Stomach (tissue), 4 donors: Measurements from ENCODE around the gene C2orf76.

Source experiments
- EP300 ChIP-seq: sonication (generic); formaldehyde crosslinking; IDR thresholded peaks from one replicate; pipeline ENCODE4 v1.6.1; 2017; ENCODE audit warnings: antibody characterized with exemption
- POLR2A ChIP-seq, 4 donors: fragments of 450-650 bp; IDR thresholded peaks; one replicate each; pipeline ENCODE4 v1.6.1; 2016; ENCODE audit warnings: antibody characterized with exemption in 4 of 4, control low read depth in 2 of 4, mild to moderate bottlenecking in 1 of 4, moderate library complexity in 1 of 4
- POLR2AphosphoS5 ChIP-seq, 3 donors: sonication (generic); formaldehyde crosslinking; IDR thresholded peaks; one replicate each; pipeline ENCODE4 v1.6.1; 2016; ENCODE audit warnings: antibody characterized with exemption in 3 of 3
- TF ChIP-seq, protein P1 (sequence below), 7 experiments: fragments of 450-650 bp in 4 of 7; fragments of 200-600 bp in 3 of 7; sonication (generic) in 3 of 7; IDR thresholded peaks; one replicate each; pipeline ENCODE4 v1.5.1; 2016 to 2019; ENCODE audit warnings: antibody characterized with exemption in 7 of 7, control low read depth in 2 of 7, mild to moderate bottlenecking in 1 of 7

- no peak for TF ChIP-seq POLR2AphosphoS5 (IDR thresholded peaks at IDR 0.05)
- TF ChIP-seq, protein P1, sequence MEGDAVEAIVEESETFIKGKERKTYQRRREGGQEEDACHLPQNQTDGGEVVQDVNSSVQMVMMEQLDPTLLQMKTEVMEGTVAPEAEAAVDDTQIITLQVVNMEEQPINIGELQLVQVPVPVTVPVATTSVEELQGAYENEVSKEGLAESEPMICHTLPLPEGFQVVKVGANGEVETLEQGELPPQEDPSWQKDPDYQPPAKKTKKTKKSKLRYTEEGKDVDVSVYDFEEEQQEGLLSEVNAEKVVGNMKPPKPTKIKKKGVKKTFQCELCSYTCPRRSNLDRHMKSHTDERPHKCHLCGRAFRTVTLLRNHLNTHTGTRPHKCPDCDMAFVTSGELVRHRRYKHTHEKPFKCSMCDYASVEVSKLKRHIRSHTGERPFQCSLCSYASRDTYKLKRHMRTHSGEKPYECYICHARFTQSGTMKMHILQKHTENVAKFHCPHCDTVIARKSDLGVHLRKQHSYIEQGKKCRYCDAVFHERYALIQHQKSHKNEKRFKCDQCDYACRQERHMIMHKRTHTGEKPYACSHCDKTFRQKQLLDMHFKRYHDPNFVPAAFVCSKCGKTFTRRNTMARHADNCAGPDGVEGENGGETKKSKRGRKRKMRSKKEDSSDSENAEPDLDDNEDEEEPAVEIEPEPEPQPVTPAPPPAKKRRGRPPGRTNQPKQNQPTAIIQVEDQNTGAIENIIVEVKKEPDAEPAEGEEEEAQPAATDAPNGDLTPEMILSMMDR (IDR thresholded peaks at IDR 0.05), result no peak
- no peak for TF ChIP-seq POLR2A (IDR thresholded peaks at IDR 0.05)
- no peak for TF ChIP-seq EP300
Observed at GRCh38 chr2:119377993-119378345, 11.3 kb upstream of the C2orf76 start.
